ENCODE data around the gene ADIPOR2.

The ADIPOR2 gene

DNA sequence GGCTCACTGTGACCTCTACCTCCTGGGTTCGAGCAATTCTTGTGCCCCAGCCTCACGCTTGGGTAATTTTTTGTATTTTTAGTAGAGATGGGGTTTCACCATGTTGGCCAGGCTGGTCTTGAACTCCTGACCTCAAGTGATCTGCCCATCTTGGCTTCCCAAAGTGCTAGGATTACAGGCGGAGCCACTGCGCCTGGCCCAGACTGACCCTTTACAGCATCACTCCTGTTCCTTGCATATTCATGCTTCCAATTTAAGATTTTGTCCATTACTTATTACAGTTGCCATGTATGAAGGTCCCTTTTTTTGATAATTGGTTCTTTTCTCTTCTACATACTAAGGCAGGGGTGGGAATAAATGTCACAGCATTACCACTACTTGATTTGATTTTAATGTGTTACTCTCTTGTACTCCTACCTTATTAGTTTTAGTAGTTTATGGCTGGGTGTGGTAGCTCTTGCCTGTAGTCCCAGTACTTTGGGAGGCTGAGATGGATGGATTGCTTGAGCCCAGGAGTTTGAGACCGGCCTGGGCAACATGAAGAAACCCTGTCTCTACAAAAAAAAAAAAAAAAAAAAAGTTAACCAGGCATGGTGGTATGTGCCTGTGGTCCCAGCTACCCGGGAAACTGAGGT is 46.9 kb downstream of the ADIPOR2 start:
- no peak for DNase-seq

DNA sequence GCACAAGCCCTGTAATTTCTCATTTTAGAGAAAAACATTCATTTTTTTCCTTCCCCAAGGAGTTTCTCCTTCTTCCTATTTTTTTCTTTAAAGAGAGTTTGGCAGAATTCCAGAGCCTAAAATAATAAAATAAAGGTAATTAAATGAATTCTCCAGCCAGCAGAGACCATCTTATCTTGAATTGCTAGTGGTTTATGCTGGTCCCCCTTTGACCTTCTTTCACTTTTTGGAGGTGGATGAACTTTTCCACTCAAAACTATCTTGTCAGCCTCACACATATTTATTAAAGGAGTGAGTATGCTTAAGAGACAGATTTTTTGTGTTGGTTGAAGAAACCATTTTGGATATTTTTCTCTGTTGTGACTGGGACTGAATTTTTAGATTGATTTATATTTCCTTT is 47.6 kb downstream of the ADIPOR2 start:
- DNase-seq, result no peak

DNA sequence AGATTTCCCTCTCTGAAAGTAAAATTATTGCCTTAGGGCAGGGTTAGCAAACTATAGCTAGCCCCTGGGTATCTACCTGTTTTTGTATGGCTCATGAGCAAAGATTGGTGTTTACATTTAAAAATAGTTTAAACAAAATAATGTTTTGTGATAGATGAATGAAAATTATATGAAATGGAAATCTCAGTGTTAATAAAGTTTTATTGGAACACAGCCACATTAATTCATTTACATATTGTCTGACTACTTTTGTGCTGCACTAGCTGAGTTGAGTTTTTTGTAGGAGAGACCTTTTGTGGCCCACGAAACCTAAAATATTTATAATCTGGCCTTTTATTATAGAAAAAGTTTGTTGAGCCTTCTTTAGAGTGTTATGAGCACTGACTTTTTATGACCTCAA is 48.5 kb downstream of the ADIPOR2 start:
- no peak for DNase-seq

DNA sequence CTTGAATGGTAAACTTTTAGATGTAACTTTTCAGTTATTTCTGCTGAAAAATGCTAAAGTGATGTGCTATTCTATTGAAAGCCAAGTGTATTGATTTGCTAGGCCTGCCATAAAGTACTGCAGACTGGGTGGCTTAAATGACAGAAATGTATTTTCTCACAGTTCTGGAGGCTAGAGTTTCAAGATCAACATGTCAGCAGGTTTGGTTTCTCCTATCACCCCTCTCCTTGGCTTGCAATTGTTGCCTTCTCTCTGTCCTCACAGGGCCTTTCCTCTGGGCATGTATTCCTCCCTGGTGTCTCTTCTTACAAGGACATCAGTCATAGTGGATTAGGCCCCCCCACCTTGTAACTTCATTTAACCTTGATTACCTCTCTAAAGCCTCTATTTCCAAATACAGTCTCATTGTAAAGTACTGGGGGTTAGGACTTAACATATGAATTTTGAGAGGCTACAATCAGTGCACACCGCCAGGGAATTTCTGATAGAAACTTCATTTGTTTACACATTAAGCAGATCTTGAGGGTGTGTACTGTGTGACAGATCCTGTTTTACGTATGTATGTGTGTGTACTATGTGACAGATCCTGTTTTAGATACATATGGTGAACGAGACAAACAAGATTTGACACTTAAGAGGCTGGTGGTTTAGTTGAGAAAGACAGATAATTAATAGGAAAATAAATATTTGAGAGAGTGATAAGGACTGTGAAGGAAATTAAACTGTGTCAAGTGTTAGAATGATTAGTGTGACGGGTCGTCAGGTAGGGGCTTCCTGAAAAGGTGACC is 49.5 kb downstream of the ADIPOR2 start:
- DNase-seq, result no peak

DNA sequence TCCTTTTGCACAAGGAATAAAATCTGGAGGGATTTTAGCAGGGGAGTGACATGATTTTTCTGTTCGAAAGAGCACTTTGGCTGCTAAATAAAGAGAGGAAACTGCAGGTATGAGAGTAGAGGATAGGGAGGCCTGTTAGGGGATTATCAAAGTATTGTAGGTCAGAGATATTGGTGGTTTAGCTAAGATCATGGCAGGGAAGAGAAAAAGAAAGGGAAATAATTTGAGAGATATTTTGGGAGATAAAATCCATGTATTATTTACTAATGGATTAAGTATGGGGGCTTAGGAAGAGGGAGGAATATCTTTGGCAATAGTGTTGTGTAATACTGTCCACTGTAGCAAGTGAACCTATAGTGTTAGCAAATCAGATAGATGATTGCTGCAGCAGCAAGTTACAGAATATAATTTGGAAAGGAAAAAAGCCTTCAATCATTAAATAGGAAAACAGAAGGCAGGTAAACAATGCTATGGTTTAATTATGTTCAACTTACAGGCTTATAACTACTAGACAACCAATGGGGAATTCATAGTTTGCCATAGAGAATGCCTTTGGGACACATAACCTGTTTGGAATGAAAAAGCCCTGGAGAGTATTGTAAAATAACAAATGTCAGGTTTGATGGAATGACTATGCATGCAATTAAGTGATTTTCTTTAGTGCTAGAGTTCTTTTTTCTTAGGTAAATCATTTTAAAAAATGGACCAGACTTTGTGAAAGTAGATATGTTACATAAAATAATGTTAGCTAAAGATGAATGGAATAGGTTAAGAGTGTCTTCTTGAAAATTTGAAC is 50.5 kb downstream of the ADIPOR2 start:
- no peak for DNase-seq

DNA sequence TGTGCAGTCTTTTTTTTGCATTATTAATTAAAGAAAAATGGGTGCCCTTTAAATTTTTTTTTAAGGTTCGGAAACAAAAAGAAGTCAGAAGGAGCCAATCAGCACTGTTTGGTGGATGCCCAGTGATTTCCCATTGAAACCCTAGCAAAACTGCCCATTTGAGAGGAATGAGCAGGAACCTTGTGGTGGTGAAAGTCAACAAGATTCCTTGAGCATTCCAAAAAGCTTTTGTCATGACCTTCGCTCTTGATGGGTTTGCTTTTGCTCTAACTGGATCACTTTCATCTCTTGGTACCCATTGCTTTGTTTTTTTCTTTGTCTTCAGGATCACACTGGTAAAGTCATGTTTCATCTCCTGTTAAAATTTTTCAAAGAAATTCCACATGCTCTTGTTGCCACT is 54.1 kb downstream of the ADIPOR2 start:
- no peak for DNase-seq

DNA sequence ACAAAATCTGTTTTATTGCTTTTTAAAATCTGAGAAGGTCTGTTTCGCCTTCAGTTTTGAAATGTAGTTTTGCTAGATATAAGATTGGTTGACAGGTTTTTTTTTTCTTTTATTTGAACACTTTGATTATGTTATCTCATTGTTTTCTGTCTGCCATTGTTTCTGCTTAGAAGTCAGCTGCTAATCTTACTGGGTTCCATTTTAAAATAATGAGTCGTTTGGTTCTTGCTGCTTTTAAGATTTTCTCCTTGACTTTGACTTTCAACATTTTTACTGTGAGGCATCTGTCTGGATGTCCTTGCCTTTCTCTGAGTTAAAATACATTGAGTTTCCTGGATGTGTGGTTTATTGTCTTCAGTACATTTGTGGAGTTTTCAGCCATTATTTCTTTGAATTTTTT is 56.7 kb downstream of the ADIPOR2 start:
- no peak for DNase-seq

DNA sequence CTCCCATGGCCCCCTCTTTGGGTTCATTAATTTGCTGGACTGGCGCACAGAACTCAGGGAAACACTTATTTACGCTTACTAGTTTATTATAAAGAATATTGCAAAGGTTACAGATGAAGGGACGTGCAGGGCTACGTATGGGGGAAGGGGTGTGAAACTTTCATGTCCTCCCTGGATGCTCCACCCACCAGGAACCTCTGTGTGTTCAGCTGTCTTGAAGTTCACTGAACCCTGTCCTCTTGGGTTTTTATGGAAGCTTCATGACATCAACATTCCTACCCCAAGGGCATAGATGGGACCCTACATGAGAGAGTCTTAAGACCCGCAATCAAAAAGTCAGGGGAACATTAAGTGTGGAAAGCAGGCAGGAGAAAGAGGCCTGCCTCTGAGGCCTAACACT is 58.1 kb downstream of the ADIPOR2 start:
- no peak for DNase-seq

DNA sequence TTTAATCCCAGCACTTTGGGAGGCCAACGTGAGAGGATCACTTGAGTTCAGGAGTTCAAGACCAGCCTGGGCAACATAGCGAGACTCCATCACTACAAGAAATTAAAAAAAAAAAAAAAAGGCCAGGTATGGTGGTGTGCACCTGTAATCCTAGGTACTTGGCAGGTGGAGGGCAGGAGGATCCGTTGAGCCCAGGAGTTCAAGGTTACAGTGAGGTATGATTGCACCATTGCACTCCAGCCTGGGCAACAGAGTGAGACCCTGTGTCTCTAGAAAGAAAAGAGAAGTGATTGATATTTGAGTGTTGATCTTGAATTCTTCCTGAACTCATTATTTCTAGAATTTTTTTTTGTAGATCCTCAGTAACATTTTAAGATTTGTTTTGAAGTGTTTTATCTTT is 59.4 kb downstream of the ADIPOR2 start:
- DNase-seq, result no peak

DNA sequence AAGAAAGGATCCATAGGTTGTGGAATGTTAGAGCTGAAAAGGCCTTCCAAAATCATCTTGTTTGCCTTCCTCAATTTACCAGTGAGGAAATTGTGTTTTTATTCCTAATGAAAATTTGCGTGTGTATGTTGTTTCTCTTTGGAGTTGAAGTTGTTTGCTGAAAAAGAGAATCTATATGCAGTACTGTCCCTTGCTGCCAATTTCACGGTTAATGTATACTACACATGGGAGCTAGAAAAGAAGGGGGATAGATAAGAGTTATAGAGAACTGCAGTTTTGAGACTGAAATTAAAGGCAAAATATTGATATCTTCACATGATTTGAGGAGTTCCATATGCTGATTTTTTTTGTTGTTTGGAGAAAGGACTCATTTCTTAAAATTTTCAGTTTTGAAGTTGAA is 67.5 kb downstream of the ADIPOR2 start:
- DNase-seq, result no peak

DNA sequence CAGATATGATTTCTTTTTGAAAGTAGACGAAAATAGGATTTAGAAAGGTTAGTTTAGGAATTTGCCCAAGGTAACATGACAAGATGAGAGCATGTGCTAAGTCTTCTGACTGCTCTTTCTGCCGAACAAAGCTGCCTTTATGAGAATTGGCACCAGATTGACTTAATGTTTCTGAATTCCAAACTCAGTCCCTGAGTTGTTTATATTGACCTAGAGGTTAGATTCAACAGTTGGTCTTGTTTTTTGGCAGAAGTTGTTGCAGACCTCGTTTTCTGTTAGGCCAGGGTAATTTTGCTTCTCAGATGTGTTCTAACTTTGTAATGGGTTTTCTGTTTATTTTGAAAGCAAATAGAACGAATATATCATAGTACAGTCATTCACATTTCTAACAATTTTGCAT is 68.0 kb downstream of the ADIPOR2 start:
- no peak for DNase-seq

DNA sequence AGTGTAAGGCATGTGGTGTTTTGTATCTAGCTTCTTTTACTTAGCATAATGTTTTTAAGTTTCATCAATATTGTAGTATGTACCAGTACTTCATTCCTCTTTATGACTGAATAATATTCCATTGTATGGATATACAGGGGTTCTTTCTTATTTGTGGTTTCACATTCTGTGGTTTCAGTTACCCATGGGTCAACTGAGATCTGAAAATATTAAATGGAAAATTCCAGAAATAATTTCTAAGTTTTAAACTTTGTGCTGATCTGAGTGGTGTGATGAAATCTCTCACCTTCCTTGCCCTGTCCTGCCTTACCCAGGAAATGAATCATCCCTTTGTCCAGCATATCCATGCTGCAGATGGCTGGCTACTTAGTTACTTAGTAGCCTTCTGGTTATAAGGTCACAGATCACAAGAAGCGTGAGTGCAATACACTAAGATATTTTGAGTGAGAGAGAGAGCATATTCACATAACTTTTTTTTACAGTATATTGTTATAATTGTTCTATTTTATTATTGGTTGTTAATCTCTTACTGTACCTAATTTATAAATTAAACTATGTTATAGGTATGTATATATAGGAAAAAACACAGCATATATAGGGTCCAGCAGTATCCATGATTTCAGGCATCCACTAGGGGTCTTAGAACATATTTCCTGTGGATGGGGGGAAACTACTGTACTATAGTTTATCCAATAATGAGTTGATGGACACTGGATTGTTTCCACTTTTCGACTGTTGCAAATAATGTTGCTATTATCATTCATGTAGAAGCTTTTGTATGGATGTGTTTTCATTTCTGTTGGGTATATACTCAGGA is 69.9 kb downstream of the ADIPOR2 start:
- no peak for DNase-seq

DNA sequence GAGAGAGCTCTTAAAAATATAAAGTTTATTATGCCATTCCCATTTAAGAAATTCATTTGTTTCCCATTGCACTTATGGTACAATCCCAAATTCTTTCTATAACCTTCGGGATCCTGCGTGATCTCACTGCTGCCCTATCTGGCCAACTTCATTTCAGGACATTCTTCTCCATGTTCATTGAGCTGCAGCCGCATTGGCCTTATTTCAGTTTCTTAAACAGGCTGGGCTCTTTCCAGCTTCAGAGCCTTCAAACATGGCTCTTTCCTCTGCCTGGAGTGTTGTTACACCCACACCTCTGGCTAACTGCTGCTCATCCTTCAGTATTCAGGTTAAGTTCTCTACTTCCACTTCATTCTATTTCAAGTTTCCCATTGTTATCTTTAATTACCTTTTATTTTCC is 71.0 kb downstream of the ADIPOR2 start:
- no peak for DNase-seq

DNA sequence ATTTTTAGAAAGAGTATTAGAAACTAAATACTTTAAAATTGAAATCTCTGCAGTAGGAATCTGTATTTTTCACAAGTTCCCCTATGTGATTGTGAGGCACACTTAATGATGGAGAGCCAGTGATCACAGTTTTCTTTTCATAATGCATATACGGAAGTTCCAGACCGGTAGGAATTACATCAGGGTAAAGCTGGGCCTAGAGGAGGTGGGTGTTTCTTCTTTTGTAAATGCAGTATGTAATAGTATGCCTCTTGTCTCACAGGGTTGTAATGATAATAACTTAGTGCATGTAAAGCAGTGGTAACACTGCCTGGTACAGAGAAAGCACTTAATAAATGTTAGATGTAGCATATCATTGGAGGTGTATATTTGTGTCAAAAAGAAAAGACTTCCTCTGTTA is 72.3 kb downstream of the ADIPOR2 start:
- no peak for DNase-seq

DNA sequence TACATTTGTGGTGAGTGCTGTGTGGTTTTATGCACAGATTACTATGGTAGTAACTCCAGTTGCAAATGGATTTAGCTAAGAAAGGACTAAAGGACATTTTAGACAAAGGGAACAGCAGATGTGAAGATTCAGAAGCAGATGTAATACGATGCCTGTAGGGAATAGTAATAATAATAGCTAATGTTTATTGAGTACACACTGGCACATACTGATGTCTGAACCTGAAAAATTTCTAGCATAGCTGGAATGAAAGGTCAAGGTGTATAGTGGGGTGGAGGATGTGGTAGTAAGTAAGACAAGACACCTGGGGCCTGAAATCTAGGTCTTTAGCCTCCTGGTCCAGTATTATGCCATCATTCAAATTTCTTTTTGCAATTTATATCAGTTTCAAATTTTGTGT is 75.2 kb downstream of the ADIPOR2 start:
- no peak for DNase-seq

DNA sequence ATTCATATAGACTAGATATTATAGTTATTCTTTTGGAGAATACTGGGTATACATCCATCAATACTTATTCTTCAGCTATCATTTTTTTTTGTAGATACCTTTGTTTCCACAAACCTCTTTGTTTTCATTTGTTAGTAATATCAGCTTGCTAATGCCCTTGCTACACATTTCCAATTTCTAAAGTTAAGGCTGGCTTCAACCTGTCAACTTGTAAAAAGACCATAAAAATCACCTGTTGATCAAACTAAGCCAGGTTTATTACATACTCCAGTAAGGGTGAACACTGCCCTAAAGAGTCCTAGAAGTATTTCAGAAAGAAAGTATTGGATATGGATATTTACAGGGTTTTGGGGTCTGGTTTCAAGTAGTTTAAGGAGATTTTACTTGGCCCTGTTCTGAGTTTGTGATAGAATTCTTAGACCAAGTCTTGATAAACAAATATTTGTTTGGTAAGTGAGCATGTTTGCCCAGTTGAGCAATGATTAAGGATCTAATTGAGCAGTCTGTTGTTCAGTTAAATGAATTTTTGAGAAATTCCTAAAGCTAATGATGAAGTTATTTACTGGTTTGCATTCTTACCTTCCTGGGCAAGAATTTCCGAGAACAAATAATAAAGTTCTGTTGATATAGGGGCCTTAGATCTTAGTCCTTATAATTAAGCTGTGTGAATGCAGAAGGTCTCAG is 76.7 kb downstream of the ADIPOR2 start:
- no peak for DNase-seq

DNA sequence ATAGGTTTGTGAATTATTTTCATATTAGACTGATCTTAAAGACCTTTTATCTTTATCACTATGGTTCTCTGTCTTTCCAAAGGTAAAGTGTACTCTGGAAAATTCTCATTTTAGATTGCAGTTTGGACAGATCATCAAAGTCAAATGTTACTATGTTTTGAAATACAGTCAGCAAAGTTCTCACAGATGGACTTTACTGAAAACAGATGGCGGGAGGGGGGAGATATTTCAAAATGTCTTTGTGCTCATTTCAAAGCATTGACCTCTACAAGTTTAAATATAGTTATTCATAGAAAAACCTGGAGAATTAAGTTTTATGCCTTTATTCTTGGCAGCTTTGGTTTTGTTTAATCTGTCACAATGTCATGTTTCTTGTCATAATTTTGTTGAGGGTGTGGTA is 77.7 kb downstream of the ADIPOR2 start:
- DNase-seq, result no peak

DNA sequence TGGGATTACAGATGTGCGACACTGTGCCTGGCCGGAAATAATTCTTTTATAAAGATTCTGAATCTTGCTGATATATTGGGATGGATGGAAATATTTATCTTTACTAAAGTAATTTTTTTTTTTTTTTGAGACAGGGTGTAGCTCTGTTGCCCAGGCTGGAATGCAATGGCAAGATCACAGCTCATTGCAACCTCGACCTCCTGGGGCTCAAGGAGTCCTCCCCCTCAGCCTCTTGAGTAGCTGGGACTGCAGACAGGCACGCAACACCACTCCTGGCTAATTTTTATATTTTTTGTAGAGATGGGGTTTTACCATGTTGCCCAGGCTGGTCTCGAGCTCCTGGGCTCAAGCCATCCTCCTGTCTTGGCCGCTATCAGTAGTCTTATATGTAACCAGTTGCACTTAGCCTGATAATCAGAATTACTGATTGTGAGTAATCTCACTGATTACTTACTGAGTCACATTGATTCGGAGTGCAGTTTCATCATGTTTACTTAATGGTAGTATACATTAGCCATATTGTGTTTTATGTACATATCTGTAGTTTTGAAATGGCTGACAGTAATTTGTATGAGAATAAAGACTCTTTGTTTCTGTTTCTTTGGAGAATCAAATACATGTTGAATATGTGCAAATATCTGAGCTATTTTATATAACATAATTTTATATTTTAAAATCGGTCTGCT is 79.1 kb downstream of the ADIPOR2 start:
- no peak for DNase-seq

DNA sequence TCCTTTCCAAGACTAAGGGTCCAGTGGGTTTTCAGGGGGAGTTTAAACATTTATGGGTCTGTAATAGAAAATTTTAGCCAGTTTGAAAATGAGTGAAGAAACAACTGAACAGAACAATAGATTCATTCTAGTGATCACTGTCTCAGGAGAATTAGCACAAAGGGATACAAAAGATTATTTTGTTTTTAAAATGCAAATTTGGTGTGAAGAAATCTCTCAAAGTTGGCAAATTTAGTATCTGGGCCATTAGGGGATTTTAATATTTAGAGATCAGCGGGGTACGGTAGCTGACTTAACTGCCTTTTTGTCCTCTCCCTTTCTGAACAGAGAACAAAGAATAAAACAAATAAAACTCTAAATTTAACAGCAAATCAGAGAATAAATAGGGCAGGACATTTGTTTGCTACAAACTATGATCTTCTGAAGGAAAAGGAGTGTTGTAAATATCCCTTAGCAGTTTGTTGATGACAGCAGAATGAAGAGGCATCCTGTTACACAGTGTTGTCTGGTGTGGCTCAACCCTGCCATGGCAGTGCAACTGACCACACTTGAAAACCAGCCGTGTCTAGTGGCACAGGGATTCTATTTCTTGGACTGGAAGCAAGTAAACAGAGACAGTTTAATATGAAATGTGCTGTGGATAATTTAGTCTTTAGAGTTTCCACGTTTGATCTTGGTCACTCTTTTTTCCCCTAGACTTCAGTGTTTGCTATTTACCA is 83.2 kb downstream of the ADIPOR2 start:
- no peak for DNase-seq

DNA sequence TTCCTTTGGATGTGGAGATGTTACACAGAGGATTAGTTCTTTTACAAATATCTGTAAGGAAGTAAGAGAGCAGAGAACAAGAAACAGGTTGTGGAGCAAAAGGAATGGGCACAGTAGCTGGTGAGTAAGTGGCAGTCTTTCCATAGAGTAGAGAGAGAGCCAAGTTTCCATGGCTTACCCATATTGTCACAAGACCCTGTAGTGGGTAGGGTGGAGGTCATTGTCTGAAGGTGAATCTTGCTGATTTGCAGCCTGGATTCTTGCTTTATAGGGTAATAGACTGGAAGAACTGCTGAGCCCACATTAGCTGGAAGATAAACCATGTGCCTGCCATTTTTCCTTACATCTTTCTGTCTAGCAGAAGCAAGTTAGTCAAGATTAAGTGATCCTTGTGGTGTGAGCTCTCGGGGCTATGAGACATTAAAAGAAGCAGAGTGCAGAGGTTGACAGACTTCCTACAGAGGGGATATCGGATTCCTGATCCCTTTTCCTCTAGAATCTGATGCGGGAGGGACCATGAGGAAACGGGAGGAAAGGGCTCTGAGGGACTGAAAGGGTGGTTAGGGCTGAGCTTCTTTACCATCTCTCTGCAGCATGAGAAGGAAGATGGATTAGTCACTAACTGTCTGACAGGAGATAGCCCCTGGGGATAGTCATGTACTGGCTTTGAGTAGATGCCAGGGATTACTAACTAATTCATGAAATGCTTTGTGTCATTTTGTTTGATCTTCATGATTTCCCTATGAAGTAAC is 85.5 kb downstream of the ADIPOR2 start:
- DNase-seq, result peak; percentile 41
